GM18526 (cell line): Measurements from ENCODE around the gene ARL10.

Experiments
- POLR2A ChIP-seq: IDR thresholded peaks from 3 replicates; pipeline ENCODE4 v1.6.1; 2011; ENCODE audit not compliant: insufficient read length; ENCODE audit errors: extremely low read depth

ARL10 gene

DNA sequence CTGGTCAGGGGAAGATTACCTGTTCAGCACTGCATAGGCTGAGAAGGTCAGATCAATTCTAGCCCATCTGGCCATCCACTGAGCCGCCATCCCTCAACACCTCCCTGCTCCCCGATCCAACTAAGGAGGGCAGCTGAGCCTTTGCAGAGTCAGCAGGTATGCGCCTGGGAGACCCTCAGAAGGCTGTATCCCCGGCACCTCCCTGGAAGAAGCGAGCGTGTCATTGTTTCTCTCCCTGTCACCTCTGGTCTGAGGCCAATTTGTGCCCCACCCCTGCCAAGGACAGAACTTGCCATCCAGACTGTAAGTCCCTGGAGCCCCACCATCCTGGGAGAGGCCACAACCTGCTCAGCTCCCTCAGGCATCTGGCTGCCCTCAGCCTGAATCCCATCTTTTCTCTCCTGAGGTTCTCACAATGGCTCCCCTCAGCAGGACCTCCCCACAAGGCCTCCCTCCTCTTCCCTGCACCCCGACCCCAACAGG, 48.5 kb downstream of the ARL10 start:
- no peak for TF ChIP-seq POLR2A

DNA sequence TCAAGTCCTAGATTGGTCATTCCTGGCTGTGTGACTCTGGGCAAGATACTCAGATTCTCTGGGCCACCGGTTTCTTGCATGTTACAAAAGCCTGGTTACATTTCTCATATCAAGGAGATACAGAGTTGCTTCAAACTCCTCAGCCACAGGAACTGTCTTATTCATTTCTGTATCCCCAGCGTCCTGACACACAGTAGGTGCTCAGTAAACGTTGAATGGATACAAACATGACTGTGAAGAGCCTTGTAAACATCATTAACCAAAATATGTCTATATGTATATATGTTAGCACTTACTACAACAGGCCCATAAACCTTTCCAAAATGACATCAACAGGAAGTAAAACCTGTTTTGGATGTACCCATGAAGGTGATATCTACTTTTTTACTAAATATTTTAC, 49.4 kb downstream of the ARL10 start:
- TF ChIP-seq POLR2A = no peak

DNA sequence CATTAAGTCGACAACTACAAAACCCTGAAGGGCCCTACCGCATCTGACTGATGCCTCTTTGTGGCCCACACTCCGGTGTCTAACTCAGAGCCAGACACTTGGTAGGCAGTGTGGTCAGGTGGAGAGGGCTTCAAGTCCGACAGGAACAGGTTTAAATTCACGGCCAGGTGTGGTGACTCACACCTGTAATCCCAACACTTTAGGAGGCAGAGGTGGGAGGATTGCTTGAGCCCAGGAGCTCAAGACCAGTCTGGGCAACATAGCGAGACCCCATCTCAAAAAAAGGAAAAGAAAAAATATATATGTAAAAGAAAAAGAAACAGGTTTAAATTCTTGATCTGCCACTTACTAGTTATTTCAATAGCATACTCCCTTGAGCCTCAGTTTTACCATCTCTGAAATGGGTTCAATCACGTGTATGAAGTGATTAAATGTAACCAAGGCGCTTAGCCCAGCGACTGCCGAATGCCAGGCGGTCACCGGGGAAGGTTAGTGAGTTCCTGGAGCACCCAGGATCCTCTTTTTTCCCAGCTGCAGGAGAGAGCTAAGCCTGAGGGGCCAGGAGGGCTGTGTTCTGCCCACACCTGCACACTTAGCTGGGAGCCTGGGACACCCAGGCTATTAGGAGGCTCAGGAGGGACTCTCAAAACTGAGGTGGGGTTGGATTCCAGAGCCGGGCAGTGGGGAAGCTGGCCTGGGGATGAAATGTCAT, 50.1 kb downstream of the ARL10 start:
- no peak for TF ChIP-seq POLR2A

DNA sequence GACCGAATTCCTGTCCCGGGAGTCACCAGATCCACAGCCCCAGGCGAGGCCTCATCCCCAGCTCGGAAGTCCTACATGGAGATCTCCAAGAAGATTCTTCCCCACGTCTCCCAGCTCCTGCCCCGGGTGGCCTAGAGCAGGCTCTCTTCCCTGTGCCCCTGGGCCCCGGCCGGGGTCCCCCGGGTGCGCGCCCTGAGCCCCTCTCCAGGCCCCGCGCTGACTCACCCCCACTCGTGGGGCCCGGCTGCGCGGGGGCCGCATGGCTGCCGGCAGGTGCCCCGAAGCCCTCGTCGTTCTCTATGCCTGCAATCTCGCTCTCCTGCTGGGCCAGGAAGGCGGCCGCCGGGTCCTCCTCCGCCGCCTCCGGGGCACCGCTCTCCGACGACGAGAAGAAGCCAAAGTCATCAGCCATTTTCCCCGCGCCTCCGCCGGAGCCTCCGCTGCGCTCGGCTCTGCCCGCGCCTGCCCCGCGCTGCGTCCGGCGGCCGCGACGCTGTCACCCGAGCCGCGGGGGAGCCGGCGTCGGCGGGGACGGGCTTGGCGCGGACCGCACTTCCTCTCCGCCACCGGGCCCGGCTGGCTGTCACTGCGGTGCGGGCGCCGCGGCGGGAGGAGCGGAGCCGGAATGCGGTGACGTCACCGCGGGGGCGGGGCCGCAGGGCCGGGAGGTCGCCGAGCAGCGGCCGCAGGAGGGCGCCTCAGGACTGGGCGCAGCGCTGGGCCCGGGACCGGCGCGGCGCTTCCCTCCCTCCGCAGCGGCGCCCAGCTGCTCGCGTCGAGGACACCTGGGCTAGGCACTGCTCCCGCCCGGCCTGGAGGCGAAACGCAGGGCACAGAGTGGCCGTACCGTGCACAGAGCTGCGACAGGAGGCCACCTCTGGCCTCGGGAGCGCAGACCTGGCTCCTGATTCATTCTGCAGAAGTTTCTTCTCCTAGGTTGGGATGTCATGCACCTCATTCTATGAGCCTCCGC, 51.0 kb downstream of the ARL10 start, which contains the start of gene CLTB:
TSS of gene CLTB (minus strand) at position 588 of the 973 bp plus-strand sequence. CDS start at position 412, 176 bp downstream.
- TF ChIP-seq POLR2A = peak; percentile 59

DNA sequence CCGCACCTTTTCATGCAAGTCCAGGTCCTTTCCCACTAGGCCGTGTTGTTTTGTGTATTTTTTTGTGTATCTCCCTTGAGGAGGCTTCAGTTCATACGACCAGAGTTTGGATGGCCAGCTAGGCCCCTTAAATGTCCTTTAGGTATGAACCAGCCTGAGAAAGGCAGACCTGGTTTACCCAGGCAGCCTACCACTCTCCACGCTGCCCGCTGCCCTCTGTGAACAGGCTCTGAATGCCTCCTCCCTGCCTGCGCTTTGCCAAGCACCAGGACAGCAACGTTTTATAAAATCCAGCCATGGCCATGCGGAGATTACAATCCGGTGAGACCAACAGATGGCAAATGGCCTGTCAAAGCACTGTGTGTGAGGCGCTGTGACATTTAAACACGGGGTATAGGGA, 51.7 kb downstream of the ARL10 start:
- TF ChIP-seq POLR2A = no peak

DNA sequence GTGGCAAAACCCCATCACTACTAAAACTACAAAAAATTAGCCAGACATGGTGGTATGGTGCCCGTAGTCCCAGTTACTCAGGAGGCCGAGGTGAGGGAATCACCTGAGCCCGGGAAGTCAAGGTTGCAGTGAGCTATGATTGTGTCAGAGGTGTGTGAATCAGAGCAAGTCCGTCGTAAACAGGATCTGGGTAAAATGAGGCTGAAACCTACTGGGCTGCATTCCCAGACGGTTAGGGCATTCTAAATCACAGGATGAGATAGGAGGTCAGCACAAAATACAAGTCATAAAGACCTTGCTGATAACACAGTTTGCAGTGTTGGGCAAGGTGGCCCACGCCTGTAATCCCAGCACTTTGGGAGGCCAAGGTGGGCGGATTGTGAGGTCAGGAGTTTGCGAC, 53.0 kb downstream of the ARL10 start:
- no peak for TF ChIP-seq POLR2A

DNA sequence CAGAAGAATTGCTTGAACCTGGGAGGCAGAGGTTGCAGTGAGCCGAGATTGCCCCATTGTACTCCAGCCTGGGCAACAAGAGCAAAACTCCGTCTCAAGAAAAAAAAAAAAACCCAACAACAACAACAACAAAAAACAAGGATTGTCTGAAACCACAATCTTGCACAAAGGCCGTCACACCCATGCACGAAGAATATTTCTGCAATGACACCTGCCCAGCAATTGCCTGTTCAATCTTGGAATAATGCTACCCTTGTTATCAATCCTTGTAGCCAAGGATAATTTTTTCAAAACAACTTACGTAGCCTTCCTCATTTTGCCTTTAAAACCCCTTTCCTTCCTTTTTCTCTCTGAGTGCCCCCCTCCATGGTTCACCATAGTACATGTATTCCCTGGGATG, 54.8 kb downstream of the ARL10 start:
- no peak for TF ChIP-seq POLR2A

DNA sequence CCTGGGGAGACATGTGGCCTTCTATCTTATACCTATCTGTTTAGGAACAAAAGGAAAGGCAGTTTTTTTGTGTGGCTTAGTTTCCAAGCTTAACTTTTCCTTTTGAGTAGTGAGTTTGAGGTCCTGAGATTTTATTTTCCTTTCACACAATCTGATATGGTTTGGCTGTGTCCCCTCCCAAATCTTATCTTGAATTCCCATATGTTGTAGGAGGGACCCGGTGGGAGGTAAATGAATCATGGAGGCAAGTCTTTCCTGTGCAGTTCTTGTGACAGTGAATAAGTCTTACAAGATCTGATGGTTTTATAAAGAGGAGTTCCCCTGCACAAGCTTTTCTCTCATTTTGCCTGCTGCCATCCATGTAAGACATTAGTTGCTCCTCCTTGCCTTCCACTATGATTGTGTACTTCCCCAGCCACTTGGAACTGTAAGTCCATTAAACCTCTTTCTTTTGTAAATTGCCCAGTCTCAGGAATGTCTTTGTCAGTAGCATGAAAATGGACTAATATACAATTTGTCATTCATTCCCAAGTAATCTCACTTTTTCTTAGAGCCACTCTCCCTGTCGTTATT, 55.8 kb downstream of the ARL10 start:
- TF ChIP-seq POLR2A = no peak

DNA sequence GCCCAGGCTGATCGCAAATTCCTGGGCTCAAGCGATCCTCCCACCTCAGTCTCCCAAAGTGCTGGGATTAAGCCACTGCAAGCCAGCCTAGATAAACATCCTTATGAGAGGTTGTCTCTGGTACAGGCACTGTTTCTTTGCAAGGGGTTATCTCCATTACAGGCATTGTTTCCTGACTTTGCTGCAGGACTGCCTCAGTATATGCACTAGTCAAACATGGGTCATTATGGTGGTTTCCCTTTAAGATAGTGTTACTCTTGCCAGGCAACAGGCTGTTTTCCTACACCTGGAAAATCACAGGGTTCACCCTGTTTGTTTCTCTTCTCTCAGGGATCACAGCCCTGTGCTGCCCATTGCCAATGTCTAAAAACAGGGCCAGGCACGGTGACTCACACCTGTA, 58.9 kb downstream of the ARL10 start:
- TF ChIP-seq POLR2A = no peak

DNA sequence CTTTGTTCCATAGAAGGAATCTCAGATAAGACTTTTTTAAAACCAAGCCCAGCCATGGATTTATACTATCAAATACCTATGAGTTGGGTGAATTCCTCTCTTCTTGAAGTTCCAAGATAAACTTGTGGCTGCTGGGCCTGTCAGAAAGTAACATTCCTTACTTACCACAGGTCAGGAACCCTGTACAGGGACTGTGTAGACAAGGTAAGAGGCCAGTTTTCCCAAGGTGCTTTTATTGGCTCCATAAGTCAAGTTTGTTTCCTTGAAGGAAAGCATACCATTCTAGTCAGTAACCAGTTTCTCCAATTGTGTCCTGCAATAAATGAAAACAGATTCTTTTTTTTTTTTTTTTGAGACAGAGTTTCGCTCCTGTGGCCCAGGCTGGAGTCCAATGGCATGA, 59.9 kb downstream of the ARL10 start:
- TF ChIP-seq POLR2A = no peak

DNA sequence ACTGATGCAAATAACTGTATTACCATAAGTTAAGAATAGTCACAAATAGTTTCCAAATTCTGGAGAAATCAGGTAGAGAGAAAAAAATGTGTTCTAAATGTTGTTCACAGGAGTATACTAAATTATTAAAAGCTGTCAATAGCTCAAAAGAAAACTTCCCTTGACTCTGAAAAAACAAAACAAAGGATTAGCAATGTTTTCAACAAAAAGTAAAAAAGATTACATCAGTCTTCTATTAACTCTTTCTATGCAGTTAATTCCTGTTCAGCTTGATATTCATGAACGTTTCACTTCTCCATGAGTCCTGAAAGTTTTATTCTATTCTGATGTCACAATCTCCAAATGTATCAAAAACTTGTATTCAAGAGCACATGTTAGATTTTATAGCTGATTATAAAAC, 60.5 kb downstream of the ARL10 start:
- TF ChIP-seq POLR2A = no peak

DNA sequence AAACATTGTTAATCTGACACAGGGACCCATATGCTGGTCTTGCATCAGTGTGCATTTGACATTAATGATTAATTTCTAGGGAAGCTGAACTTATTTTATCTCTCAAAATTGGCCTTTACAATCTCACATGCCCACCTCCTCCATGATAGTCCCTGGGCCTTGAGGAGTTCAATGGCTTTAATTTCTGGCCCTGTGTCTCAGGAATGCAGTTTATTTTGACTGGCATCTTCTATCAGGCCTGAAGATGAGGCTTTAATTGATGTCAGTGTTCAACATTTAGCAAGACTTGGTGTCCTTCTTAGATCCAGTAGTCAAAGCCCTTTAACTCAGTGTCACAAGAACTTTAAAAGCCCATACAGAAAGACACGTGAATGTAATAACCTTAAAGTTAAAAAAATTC, 61.6 kb downstream of the ARL10 start:
- TF ChIP-seq POLR2A = no peak

DNA sequence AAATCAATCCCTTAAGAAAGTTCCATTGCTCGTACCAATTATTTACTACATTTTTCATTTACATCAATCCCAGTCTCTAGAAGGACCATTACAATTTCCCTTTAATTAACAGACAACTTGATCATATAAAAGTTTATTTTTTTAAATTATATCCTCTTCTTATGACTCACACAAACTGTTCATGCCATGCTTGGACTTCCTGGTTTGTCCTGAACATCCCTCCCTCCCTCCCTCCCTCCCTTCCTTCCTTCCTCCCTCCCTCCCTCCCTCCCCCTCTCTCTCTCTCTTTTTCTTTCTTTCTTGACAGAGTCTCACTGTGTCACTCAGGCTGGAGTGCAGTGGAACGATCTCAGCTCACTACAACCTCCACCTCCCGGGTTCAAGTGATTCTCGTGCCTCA, 62.7 kb downstream of the ARL10 start:
- no peak for TF ChIP-seq POLR2A

DNA sequence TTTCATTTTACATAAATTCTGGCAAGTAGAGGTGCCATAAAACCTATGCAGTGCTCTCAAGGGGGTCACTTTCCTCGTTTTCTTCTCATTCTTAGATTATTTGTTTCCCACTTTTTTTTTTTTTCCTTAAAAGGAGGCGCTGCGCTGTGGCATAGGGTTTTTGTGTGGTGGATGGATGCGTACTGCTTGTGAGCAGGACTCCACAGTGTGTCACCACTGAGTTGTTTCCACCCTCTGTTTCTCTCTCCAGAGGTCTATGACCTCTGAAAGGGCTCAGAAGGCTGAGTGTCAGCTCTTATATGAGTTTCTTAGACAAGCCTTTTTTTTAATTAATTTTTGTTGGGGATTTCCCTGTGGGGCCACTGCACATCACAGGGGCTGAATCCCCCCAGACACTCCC, 64.7 kb downstream of the ARL10 start:
- no peak for TF ChIP-seq POLR2A
